ENCODE results near the gene MRPS5.

- TF ChIP-seq CTCF (IDR thresholded peaks at IDR 0.05) (no peak), EZH2 (IDR thresholded peaks at IDR 0.05; ENCODE audit: borderline replicate concordance, insufficient read depth, low read depth, low read length, poor library complexity, severe bottlenecking) (no peak)
Measured at GRCh38 chr2:95054016-95054415, 67.6 kb downstream of the MRPS5 start.

Data from B cell (primary cell).